ENCODE results near the gene C1QTNF1.

GRCh38 chr17:79078476-79079190 lies 54.7 kb downstream of the C1QTNF1 start:
- no peak for TF ChIP-seq CTCF (IDR thresholded peaks at IDR 0.05)
- TF ChIP-seq POLR2A (IDR thresholded peaks at IDR 0.05): no peak

Data from thyroid gland (tissue), 4 donors.